GM12878 (cell line): ENCODE measurements around the gene PPP1R37. TPM values are rescaled to one million over a fixed set of nuclear protein-coding genes. Genes with fewer than 3 reads are reported as not detected.
A peak's percentile ranks its signal among the peaks of the same experiment; 100 is the strongest.

Source experiments
- FOXK2 ChIP-seq: fragments of 450-650 bp; IDR thresholded peaks from 2 replicates; pipeline ENCODE4 v1.6.1; 2017; ENCODE audit warnings: mild to moderate bottlenecking, moderate library complexity
- JUNB ChIP-seq: IDR thresholded peaks from 2 replicates; pipeline ENCODE4 v1.6.1; 2016; ENCODE audit warnings: antibody characterized with exemption, mild to moderate bottlenecking
- KLF5 ChIP-seq: fragments of 450-650 bp; IDR thresholded peaks from 2 replicates; pipeline ENCODE4 v1.6.1; 2014; ENCODE audit warnings: mild to moderate bottlenecking; ENCODE audit not compliant: partially characterized antibody
- MEF2B ChIP-seq: fragments of 450-650 bp; IDR thresholded peaks from 2 replicates; pipeline ENCODE4 v1.6.1; 2018; ENCODE audit warnings: mild to moderate bottlenecking, moderate library complexity; ENCODE audit not compliant: partially characterized antibody, poor library complexity, severe bottlenecking
- RAD51 ChIP-seq: fragments of 450-650 bp; IDR thresholded peaks from 2 replicates; pipeline ENCODE4 v1.6.1; 2016; ENCODE audit warnings: moderate library complexity, mild to moderate bottlenecking, inconsistent platforms
- RBBP5 ChIP-seq: fragments of 200-600 bp; sonication (generic); conservative IDR thresholded peaks from 2 replicates; pipeline ENCODE4 v1.6.1; 2016
- RFX5 ChIP-seq: IDR thresholded peaks from 2 replicates; pipeline ENCODE4 v1.6.1; 2011; ENCODE audit warnings: low read depth, low read length, improper control_type of control experiment
- SMAD1 ChIP-seq: fragments of 450-650 bp; IDR thresholded peaks from 2 replicates; pipeline ENCODE4 v1.6.1; 2018; ENCODE audit warnings: mild to moderate bottlenecking, low read depth; ENCODE audit not compliant: partially characterized antibody
- SMARCA5 ChIP-seq: fragments of 450-650 bp; IDR thresholded peaks from 2 replicates; pipeline ENCODE4 v1.6.1; 2017; ENCODE audit warnings: mild to moderate bottlenecking
- SREBF2 ChIP-seq: IDR thresholded peaks from 2 replicates; pipeline ENCODE4 v1.6.1; 2012; ENCODE audit warnings: mild to moderate bottlenecking, low read length
- SRF ChIP-seq, 2 experiments: IDR thresholded peaks; 2 replicates each; pipeline ENCODE4 v1.6.1; 2011; ENCODE audit warnings: low read depth in 2 of 2, low read length in 2 of 2, mild to moderate bottlenecking in 1 of 2, moderate library complexity in 1 of 2
- STAT3 ChIP-seq: IDR thresholded peaks from 2 replicates; pipeline ENCODE4 v1.6.1; 2011; ENCODE audit warnings: low read depth, low read length, improper control_type of control experiment
- SUZ12 ChIP-seq: fragments of 200-600 bp; sonication (generic); IDR thresholded peaks from one replicate; pipeline ENCODE4 v1.6.1; 2018; ENCODE audit warnings: antibody characterized with exemption, mild to moderate bottlenecking; ENCODE audit not compliant: unreplicated experiment
- TARDBP ChIP-seq: IDR thresholded peaks from 2 replicates; pipeline ENCODE4 v1.6.1; 2016; ENCODE audit warnings: borderline replicate concordance
- YY1 ChIP-seq: IDR thresholded peaks from 2 replicates; pipeline ENCODE4 v1.6.1; 2011; ENCODE audit warnings: low read depth, mild to moderate bottlenecking, low read length
- ZNF274 ChIP-seq: IDR thresholded peaks from one replicate; pipeline ENCODE4 v1.8.0; 2011; ENCODE audit not compliant: insufficient read length, insufficient read depth
- polyA plus RNA-seq, 11 experiments: library from polyadenylated mRNA; depleted of rRNA in 4 of 11; unstranded in 6 of 11; stranded (reverse) in 5 of 11; fragments of >200 nt; fragmentation: Nextera tagmentation in 4 of 11; fragmentation: Illumina TruSeq in 1 of 11; extraction: Ambion mirVana in 4 of 11; extraction: Trizol in 1 of 11; gene quantifications; 1 replicate in 1 of 11; 2 replicates in 10 of 11; pipeline versions ENCODE4 v1.2.1 to v1.2.3, GENCODE V29; 2011 to 2016; ENCODE audit warnings: inconsistent platforms in 2 of 11, missing spikeins in 2 of 11, low read depth in 1 of 11
- total RNA-seq, 4 experiments: library from RNA; depleted of rRNA in 3 of 4; stranded (reverse); fragments of >200 nt in 3 of 4; fragmentation: Illumina TruSeq in 1 of 4; extraction: Trizol in 1 of 4; gene quantifications; 2 replicates each; pipeline versions ENCODE4 v1.2.1 to v1.2.3, GENCODE V29; 2013 to 2021
- TF ChIP-seq, protein P1 (sequence below): IDR thresholded peaks from 2 replicates; pipeline ENCODE4 v1.6.1; 2011; ENCODE audit warnings: borderline replicate concordance, low read depth, mild to moderate bottlenecking, moderate library complexity, low read length; ENCODE audit not compliant: insufficient read depth, poor library complexity, severe bottlenecking
- TF ChIP-seq, protein P2 (sequence below): IDR thresholded peaks from 2 replicates; pipeline ENCODE4 v1.6.1; 2012; ENCODE audit warnings: mild to moderate bottlenecking, low read depth, low read length
- TF ChIP-seq, protein P3 (sequence below): IDR thresholded peaks from 2 replicates; pipeline ENCODE4 v1.6.1; 2011; ENCODE audit warnings: low read depth, low read length, improper control_type of control experiment, borderline replicate concordance
- TF ChIP-seq, protein P4 (sequence below): fragments of 450-650 bp; IDR thresholded peaks from 2 replicates; pipeline ENCODE4 v1.6.1; 2017; ENCODE audit warnings: low read depth, mild to moderate bottlenecking, moderate library complexity
- TF ChIP-seq, protein P5 (sequence below): fragments of 450-650 bp; IDR thresholded peaks from 2 replicates; pipeline ENCODE4 v1.6.1; 2017; ENCODE audit warnings: mild to moderate bottlenecking

Gene PPP1R37
- total and polyA plus RNA-seq, 10 of the 15 experiments (the other 5 are each of a cell fraction or from before 2014, with no cell fraction given): 0.09 to 21.3 (median 5.1) TPM; not detected in 1

DNA sequence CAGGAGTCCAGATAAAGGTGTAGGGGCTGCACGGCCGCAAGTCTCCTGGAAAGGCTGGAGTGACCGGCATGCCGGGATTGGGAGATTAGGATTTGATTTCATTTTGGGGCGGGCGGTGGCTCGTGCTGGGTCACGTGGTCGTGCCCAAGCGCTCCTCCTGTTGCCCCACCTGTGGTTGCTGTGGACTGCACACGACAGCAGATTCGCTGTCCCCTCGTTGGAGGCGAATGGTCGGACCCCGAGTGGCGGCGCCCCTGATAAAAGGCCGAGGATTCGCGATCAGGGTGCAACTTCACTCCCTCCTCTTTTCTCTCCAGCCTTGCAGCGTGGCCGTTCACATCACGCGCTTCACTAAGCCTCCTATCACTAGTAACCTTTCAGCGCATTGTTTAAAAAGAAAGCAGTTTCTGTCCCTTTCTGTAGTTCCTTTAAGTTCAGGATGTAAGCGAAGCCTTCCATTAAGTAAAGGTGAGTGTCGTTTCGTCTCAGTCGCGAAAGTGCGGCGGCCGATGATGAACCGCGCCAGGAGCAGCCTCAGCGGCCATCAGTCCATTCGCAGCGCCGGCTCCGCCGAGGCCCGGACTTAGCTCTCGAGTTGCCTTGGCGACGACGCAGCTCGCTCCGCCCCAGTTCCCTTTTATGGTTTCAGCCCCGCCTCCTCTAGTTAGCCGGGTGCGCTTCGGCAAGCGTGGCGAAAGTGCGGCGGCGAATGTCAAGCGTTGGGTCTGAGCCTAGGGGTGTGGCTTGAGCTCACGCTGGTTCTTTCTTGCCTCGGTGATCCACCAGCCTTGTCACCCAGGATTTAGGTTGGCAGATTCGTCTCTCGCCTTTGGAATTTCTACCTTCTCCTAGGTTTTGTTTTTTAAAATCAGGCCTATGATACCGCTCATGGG is 1.7 kb upstream of the PPP1R37 start (continued):
- TF ChIP-seq KLF5 (no peak), MEF2B (no peak), SMAD1 (no peak), TARDBP (no peak), JUNB (no peak), FOXK2 (no peak), SMARCA5 (no peak), RBBP5 (0 out of 2 replicates have a peak, but pooled peaks have one; percentile 37), SUZ12 (no peak), RFX5 (no peak), ZNF274 (no peak), STAT3 (no peak), RAD51 (no peak), SREBF2 (no peak), YY1 (peak; percentile 83), SRF (IDR thresholded peaks at IDR 0.05; ENCODE audit: low read depth in 2 of 2, low read length in 2 of 2) (peak; percentile 95 to 98)
- TF ChIP-seq, protein P1, sequence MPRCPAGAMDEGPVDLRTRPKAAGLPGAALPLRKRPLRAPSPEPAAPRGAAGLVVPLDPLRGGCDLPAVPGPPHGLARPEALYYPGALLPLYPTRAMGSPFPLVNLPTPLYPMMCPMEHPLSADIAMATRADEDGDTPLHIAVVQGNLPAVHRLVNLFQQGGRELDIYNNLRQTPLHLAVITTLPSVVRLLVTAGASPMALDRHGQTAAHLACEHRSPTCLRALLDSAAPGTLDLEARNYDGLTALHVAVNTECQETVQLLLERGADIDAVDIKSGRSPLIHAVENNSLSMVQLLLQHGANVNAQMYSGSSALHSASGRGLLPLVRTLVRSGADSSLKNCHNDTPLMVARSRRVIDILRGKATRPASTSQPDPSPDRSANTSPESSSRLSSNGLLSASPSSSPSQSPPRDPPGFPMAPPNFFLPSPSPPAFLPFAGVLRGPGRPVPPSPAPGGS: peak; percentile 96
- TF ChIP-seq, protein P2, sequence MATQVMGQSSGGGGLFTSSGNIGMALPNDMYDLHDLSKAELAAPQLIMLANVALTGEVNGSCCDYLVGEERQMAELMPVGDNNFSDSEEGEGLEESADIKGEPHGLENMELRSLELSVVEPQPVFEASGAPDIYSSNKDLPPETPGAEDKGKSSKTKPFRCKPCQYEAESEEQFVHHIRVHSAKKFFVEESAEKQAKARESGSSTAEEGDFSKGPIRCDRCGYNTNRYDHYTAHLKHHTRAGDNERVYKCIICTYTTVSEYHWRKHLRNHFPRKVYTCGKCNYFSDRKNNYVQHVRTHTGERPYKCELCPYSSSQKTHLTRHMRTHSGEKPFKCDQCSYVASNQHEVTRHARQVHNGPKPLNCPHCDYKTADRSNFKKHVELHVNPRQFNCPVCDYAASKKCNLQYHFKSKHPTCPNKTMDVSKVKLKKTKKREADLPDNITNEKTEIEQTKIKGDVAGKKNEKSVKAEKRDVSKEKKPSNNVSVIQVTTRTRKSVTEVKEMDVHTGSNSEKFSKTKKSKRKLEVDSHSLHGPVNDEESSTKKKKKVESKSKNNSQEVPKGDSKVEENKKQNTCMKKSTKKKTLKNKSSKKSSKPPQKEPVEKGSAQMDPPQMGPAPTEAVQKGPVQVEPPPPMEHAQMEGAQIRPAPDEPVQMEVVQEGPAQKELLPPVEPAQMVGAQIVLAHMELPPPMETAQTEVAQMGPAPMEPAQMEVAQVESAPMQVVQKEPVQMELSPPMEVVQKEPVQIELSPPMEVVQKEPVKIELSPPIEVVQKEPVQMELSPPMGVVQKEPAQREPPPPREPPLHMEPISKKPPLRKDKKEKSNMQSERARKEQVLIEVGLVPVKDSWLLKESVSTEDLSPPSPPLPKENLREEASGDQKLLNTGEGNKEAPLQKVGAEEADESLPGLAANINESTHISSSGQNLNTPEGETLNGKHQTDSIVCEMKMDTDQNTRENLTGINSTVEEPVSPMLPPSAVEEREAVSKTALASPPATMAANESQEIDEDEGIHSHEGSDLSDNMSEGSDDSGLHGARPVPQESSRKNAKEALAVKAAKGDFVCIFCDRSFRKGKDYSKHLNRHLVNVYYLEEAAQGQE: no peak
- TF ChIP-seq, protein P3, sequence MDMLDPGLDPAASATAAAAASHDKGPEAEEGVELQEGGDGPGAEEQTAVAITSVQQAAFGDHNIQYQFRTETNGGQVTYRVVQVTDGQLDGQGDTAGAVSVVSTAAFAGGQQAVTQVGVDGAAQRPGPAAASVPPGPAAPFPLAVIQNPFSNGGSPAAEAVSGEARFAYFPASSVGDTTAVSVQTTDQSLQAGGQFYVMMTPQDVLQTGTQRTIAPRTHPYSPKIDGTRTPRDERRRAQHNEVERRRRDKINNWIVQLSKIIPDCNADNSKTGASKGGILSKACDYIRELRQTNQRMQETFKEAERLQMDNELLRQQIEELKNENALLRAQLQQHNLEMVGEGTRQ: no peak
- TF ChIP-seq, protein P4, sequence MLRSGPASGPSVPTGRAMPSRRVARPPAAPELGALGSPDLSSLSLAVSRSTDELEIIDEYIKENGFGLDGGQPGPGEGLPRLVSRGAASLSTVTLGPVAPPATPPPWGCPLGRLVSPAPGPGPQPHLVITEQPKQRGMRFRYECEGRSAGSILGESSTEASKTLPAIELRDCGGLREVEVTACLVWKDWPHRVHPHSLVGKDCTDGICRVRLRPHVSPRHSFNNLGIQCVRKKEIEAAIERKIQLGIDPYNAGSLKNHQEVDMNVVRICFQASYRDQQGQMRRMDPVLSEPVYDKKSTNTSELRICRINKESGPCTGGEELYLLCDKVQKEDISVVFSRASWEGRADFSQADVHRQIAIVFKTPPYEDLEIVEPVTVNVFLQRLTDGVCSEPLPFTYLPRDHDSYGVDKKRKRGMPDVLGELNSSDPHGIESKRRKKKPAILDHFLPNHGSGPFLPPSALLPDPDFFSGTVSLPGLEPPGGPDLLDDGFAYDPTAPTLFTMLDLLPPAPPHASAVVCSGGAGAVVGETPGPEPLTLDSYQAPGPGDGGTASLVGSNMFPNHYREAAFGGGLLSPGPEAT: peak; percentile 66; the same call in 1 of the 2 replicates
- TF ChIP-seq, protein P5, sequence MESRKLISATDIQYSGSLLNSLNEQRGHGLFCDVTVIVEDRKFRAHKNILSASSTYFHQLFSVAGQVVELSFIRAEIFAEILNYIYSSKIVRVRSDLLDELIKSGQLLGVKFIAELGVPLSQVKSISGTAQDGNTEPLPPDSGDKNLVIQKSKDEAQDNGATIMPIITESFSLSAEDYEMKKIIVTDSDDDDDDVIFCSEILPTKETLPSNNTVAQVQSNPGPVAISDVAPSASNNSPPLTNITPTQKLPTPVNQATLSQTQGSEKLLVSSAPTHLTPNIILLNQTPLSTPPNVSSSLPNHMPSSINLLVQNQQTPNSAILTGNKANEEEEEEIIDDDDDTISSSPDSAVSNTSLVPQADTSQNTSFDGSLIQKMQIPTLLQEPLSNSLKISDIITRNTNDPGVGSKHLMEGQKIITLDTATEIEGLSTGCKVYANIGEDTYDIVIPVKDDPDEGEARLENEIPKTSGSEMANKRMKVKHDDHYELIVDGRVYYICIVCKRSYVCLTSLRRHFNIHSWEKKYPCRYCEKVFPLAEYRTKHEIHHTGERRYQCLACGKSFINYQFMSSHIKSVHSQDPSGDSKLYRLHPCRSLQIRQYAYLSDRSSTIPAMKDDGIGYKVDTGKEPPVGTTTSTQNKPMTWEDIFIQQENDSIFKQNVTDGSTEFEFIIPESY: peak; percentile 76; the same call in 1 of the 2 replicates
